ENCODE results near the gene TOMM40. TPM values are rescaled to one million over a fixed set of nuclear protein-coding genes. Genes with fewer than 3 reads are reported as not detected.
A peak's percentile ranks its signal among the peaks of the same experiment; 100 is the strongest.

TOMM40 gene
- total and polyA plus RNA-seq, 2 of the 13 experiments (the other 11 are each of a cell fraction or from before 2014, with no cell fraction given): 72.0 to 110 TPM

DNA sequence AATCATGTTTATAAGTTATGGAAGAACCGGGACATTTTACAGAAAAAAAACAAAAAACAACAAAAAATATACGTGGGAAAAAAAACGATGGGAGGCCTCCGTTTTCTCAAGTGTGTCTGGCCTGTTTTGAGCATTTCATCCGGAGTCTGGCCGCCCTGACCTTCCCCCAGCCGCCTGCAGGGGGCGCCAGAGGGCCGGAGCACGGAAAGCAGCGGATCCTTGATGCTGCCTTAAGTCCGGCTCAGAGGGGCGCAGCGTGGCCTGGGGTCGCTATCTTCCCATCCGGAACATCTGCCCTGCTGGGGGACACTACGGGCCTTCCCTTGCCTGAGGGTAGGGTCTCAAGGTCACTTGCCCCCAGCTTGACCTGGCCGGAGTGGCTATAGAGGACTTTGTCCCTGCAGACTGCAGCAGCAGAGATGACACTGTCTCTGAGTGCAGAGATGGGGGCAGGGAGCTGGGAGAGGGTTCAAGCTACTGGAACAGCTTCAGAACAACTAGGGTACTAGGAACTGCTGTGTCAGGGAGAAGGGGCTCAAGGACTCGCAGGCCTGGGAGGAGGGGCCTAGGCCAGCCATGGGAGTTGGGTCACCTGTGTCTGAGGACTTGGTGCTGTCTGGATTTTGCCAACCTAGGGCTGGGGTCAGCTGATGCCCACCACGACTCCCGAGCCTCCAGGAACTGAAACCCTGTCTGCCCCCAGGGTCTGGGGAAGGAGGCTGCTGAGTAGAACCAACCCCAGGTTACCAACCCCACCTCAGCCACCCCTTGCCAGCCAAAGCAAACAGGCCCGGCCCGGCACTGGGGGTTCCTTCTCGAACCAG is 12.8 kb downstream of the TOMM40 start (continued):
- TF ChIP-seq, protein P1, sequence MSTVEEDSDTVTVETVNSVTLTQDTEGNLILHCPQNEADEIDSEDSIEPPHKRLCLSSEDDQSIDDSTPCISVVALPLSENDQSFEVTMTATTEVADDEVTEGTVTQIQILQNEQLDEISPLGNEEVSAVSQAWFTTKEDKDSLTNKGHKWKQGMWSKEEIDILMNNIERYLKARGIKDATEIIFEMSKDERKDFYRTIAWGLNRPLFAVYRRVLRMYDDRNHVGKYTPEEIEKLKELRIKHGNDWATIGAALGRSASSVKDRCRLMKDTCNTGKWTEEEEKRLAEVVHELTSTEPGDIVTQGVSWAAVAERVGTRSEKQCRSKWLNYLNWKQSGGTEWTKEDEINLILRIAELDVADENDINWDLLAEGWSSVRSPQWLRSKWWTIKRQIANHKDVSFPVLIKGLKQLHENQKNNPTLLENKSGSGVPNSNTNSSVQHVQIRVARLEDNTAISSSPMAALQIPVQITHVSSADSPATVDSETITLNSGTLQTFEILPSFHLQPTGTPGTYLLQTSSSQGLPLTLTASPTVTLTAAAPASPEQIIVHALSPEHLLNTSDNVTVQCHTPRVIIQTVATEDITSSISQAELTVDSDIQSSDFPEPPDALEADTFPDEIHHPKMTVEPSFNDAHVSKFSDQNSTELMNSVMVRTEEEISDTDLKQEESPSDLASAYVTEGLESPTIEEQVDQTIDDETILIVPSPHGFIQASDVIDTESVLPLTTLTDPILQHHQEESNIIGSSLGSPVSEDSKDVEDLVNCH (CRISPR knock-in tag; IDR thresholded peaks at IDR 0.05): no peak
- 0 out of 2 replicates have a peak, but pooled peaks have one; percentile 39 for TF ChIP-seq CBFB (CRISPR knock-in tag; IDR thresholded peaks at IDR 0.05)
- no peak for TF ChIP-seq ZNF143 (CRISPR knock-in tag; IDR thresholded peaks at IDR 0.05)
- TF ChIP-seq ZNF629 (CRISPR knock-in tag; conservative IDR thresholded peaks at IDR 0.05): 0 out of 2 replicates have a peak, but pooled peaks have one; percentile 36
- TF ChIP-seq, protein P2, sequence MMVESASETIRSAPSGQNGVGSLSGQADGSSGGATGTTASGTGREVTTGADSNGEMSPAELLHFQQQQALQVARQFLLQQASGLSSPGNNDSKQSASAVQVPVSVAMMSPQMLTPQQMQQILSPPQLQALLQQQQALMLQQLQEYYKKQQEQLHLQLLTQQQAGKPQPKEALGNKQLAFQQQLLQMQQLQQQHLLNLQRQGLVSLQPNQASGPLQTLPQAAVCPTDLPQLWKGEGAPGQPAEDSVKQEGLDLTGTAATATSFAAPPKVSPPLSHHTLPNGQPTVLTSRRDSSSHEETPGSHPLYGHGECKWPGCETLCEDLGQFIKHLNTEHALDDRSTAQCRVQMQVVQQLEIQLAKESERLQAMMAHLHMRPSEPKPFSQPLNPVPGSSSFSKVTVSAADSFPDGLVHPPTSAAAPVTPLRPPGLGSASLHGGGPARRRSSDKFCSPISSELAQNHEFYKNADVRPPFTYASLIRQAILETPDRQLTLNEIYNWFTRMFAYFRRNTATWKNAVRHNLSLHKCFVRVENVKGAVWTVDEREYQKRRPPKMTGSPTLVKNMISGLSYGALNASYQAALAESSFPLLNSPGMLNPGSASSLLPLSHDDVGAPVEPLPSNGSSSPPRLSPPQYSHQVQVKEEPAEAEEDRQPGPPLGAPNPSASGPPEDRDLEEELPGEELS (CRISPR knock-in tag; IDR thresholded peaks at IDR 0.05): peak; percentile 48
- TF ChIP-seq SIX4 (CRISPR knock-in tag; IDR thresholded peaks at IDR 0.05): no peak
- no peak for TF ChIP-seq NFYB (CRISPR knock-in tag; IDR thresholded peaks at IDR 0.05)
- TF ChIP-seq JUN (CRISPR knock-in tag; IDR thresholded peaks at IDR 0.05): no peak
- TF ChIP-seq ARNTL (CRISPR knock-in tag; IDR thresholded peaks at IDR 0.05): peak; percentile 60; the same call in 1 of the 2 replicates
- TF ChIP-seq ZNF101 (CRISPR knock-in tag; IDR thresholded peaks at IDR 0.05; ENCODE audit: borderline replicate concordance, low read depth): no peak
- TF ChIP-seq GFI1 (CRISPR knock-in tag; IDR thresholded peaks at IDR 0.05; ENCODE audit: borderline replicate concordance): peak; percentile 65; the same call in 1 of the 2 replicates
- peak; percentile 88 for TF ChIP-seq SAFB2 (CRISPR knock-in tag; IDR thresholded peaks at IDR 0.05; ENCODE audit: borderline replicate concordance, low read depth)
- no peak for TF ChIP-seq PBX2 (CRISPR knock-in tag; IDR thresholded peaks at IDR 0.05)
- TF ChIP-seq ZC3H13 (CRISPR knock-in tag; IDR thresholded peaks at IDR 0.05): peak; percentile 75
- TF ChIP-seq ZNF563 (CRISPR knock-in tag; IDR thresholded peaks at IDR 0.05): no peak
- TF ChIP-seq, protein P3, sequence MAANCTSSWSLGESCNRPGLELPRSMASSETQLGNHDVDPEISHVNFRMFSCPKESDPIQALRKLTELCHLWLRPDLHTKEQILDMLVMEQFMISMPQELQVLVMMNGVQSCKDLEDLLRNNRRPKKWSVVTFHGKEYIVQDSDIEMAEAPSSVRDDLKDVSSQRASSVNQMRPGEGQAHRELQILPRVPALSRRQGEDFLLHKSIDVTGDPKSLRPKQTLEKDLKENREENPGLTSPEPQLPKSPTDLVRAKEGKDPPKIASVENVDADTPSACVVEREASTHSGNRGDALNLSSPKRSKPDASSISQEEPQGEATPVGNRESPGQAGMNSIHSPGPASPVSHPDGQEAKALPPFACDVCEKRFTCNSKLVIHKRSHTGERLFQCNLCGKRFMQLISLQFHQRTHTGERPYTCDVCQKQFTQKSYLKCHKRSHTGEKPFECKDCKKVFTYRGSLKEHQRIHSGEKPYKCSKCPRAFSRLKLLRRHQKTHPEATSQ (CRISPR knock-in tag; IDR thresholded peaks at IDR 0.05; ENCODE audit: borderline replicate concordance): peak; percentile 68; the same call in 1 of the 2 replicates
- peak; percentile 32 to 62 for TF ChIP-seq POLR2A (IDR thresholded peaks at IDR 0.05; ENCODE audit: insufficient read depth in 1 of 2, low read depth in 2 of 2, low read length in 2 of 2)
- 0 out of 2 replicates have a peak, but pooled peaks have one; percentile 63 for TF ChIP-seq PAX8 (CRISPR knock-in tag; IDR thresholded peaks at IDR 0.05; ENCODE audit: borderline replicate concordance)
- no peak for TF ChIP-seq MATR3 (CRISPR knock-in tag; IDR thresholded peaks at IDR 0.05)
- TF ChIP-seq ATAD3A (CRISPR knock-in tag; IDR thresholded peaks at IDR 0.05): no peak
- no peak for TF ChIP-seq CREBL2 (CRISPR knock-in tag; IDR thresholded peaks at IDR 0.05; ENCODE audit: borderline replicate concordance)
- TF ChIP-seq KLF12 (CRISPR knock-in tag; IDR thresholded peaks at IDR 0.05; ENCODE audit: borderline replicate concordance): no peak
- TF ChIP-seq, protein P4, sequence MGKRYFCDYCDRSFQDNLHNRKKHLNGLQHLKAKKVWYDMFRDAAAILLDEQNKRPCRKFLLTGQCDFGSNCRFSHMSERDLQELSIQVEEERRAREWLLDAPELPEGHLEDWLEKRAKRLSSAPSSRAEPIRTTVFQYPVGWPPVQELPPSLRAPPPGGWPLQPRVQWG (CRISPR knock-in tag; IDR thresholded peaks at IDR 0.05; ENCODE audit: borderline replicate concordance, low read depth): no peak

Measured in HepG2 (cell line).